ENCODE measurements around the gene SORCS2. TPM values are rescaled to one million over a fixed set of nuclear protein-coding genes. Genes with fewer than 3 reads are reported as not detected.
A peak's percentile ranks its signal among the peaks of the same experiment; 100 is the strongest.

SORCS2 gene
- total RNA-seq, 6 experiments from 2014 or later: 0.18 to 6.2 (median 3.1) TPM

GRCh38 chr4:7183780-7184460 lies 8.4 kb upstream of the SORCS2 start:
- Histone ChIP-seq H3K27ac (no peak overlapping the region), H3K9me3 (no peaks in the 10 kb centered on the region), H3K27me3 (no peaks in the 10 kb centered on the region), H3K4me1 (no peaks in the 10 kb centered on the region), H3K36me3 (no peaks in the 10 kb centered on the region), H3K4me3 (no peak overlapping the region)
- intact Hi-C loops (cut with DNase I): loop anchor here in 1 of 2 donors (10.0 kb wide), 1 partner anchor 541 kb away; no protein-coding TSS in a partner anchor
- DNase-seq (no peak), ATAC-seq (no peak)
- no peak for TF ChIP-seq POLR2A (IDR thresholded peaks at IDR 0.05)
- TF ChIP-seq CTCF (IDR thresholded peaks at IDR 0.05): no peak
- 91% methylated on average over 3 of the region's 7 CpGs for WGBS (ENCODE audit: insufficient coverage, low coverage, low lambda C conversion rate, missing lambda C conversion rate)

- H3K36me3 ChIP-seq: no peaks in the 10 kb centered on the region
- H3K4me1 ChIP-seq: no peaks in the 10 kb centered on the region
- WGBS (ENCODE audit: insufficient coverage, low coverage, low lambda C conversion rate, missing lambda C conversion rate): 75% methylated on average over 6 of the region's 10 CpGs
- H3K4me3 ChIP-seq: no peak overlapping the region
- TF ChIP-seq CTCF (IDR thresholded peaks at IDR 0.05): no peak
- TF ChIP-seq POLR2A (IDR thresholded peaks at IDR 0.05): no peak
- no peaks in the 10 kb centered on the region for H3K27me3 ChIP-seq
- ATAC-seq: no peak
- no peak overlapping the region for H3K27ac ChIP-seq
- intact Hi-C loops (cut with DNase I): loop anchor here (5.0 to 10.0 kb wide), 2 partner anchors 532 to 539 kb away; no protein-coding TSS in a partner anchor
- H3K9me3 ChIP-seq: no peaks in the 10 kb centered on the region
- DNase-seq: peak in 1 of 3 donors; percentile 19
These were observed 6.8 kb upstream of the SORCS2 start for GRCh38 chr4:7185487-7186030.

- WGBS (ENCODE audit: insufficient coverage, low coverage, low lambda C conversion rate, missing lambda C conversion rate): no CpG with 5 or more reads among the region's 9 CpGs
- intact Hi-C loops (cut with DNase I): loop anchor here (5.0 to 10.0 kb wide), 2 partner anchors 531 to 539 kb away; no protein-coding TSS in a partner anchor
- Histone ChIP-seq H3K9me3 (no peaks in the 10 kb centered on the region), H3K27me3 (no peaks in the 10 kb centered on the region), H3K27ac (no peak overlapping the region), H3K36me3 (no peaks in the 10 kb centered on the region), H3K4me3 (no peak overlapping the region), H3K4me1 (no peaks in the 10 kb centered on the region)
- ATAC-seq (peak; percentile 64 to 78 (median 68)), DNase-seq (peak in 1 of 3 donors; percentile 46)
- TF ChIP-seq POLR2A (IDR thresholded peaks at IDR 0.05) (no peak), CTCF (IDR thresholded peaks at IDR 0.05) (peak; percentile 26 to 39 (median 34))
These were observed 6.3 kb upstream of the SORCS2 start for GRCh38 chr4:7186031-7186430.

- Histone ChIP-seq H3K4me3 (no peak overlapping the region), H3K36me3 (no peaks in the 10 kb centered on the region), H3K27ac (no peak overlapping the region), H3K27me3 (no peaks in the 10 kb centered on the region), H3K9me3 (no peaks in the 10 kb centered on the region), H3K4me1 (no peaks in the 10 kb centered on the region)
- no peak for ATAC-seq
- no peak for TF ChIP-seq CTCF (IDR thresholded peaks at IDR 0.05)
- no peak for TF ChIP-seq POLR2A (IDR thresholded peaks at IDR 0.05)
- intact Hi-C loops (cut with DNase I): loop anchor here (5.0 to 10.0 kb wide), 2 partner anchors 531 to 538 kb away; no protein-coding TSS in a partner anchor
- DNase-seq: peak in 1 of 3 donors; percentile 17
- WGBS (ENCODE audit: insufficient coverage, low coverage, low lambda C conversion rate, missing lambda C conversion rate): 51% methylated on average over 13 of the region's 15 CpGs
These were observed 5.7 kb upstream of the SORCS2 start for GRCh38 chr4:7186516-7187167.

Measured in right lobe of liver (tissue), 6 donors.